ENCODE measurements around the gene OXT.
A peak's percentile ranks its signal among the peaks of the same experiment; 100 is the strongest.
"Not testable (repeated sequence)": the region's sequence is repeated elsewhere in the genome, so short reads cannot be mapped to it uniquely, and the experiment has no call there.

Gene OXT

GRCh38 chr20:3071610-3072529, at the start of gene OXT:
Gene OXT (plus strand): TSS chr20:3071620. CDS start chr20:3071656, 36 bp downstream.
- DNase-seq, result no peak

GRCh38 chr20:3021777-3022176, 49.6 kb upstream of the OXT start:
- no peak for DNase-seq

GRCh38 chr20:3022559-3023490, 48.6 kb upstream of the OXT start:
- not testable (repeated sequence) for DNase-seq

GRCh38 chr20:3027987-3028386, 43.4 kb upstream of the OXT start:
- DNase-seq, result no peak

- no peak for DNase-seq
These were observed 39.8 kb upstream of the OXT start for GRCh38 chr20:3031524-3032147.

GRCh38 chr20:3032624-3033023, 38.8 kb upstream of the OXT start:
- peak in 1 of 14 donors; percentile 38 for DNase-seq

- DNase-seq, result no peak
These were observed 33.8 kb upstream of the OXT start for GRCh38 chr20:3037654-3038053.

- no peak for DNase-seq
These were observed 33.0 kb upstream of the OXT start for GRCh38 chr20:3038454-3038853.

- DNase-seq, result no peak
These were observed 32.0 kb upstream of the OXT start for GRCh38 chr20:3039426-3039825.

- DNase-seq, result no peak
These were observed 31.3 kb upstream of the OXT start for GRCh38 chr20:3040086-3040485.

GRCh38 chr20:3041854-3042409, 29.5 kb upstream of the OXT start:
- DNase-seq, result no peak

- peak in 2 of 14 donors; percentile 8 to 13 for DNase-seq
These were observed 28.8 kb upstream of the OXT start for GRCh38 chr20:3042625-3043024.

GRCh38 chr20:3043322-3043721, 28.1 kb upstream of the OXT start, which contains the start of gene GNRH2:
Gene GNRH2 (plus strand): TSS chr20:3043622. CDS start chr20:3044415, 793 bp downstream.
- no peak for DNase-seq

- no peak for DNase-seq
These were observed 27.0 kb upstream of the OXT start for GRCh38 chr20:3044336-3044965.

GRCh38 chr20:3045042-3045815, 26.2 kb upstream of the OXT start:
- DNase-seq, result peak in 7 of 14 donors; percentile 71 to 94 (median 86)

GRCh38 chr20:3045816-3046676, 25.4 kb upstream of the OXT start, which contains the start of gene MRPS26:
Gene MRPS26 (plus strand): TSS chr20:3046052. CDS start chr20:3046069, 17 bp downstream.
- peak; percentile 58 to 94 (median 84) for DNase-seq

GRCh38 chr20:3046677-3047462, 24.6 kb upstream of the OXT start:
- peak in 1 of 14 donors; percentile 32 for DNase-seq

GRCh38 chr20:3047486-3048419, 23.7 kb upstream of the OXT start:
- no peak for DNase-seq

Measured in C1 segment of cervical spinal cord (tissue), 14 donors.